ENCODE data around the gene PF4V1.

DNA sequence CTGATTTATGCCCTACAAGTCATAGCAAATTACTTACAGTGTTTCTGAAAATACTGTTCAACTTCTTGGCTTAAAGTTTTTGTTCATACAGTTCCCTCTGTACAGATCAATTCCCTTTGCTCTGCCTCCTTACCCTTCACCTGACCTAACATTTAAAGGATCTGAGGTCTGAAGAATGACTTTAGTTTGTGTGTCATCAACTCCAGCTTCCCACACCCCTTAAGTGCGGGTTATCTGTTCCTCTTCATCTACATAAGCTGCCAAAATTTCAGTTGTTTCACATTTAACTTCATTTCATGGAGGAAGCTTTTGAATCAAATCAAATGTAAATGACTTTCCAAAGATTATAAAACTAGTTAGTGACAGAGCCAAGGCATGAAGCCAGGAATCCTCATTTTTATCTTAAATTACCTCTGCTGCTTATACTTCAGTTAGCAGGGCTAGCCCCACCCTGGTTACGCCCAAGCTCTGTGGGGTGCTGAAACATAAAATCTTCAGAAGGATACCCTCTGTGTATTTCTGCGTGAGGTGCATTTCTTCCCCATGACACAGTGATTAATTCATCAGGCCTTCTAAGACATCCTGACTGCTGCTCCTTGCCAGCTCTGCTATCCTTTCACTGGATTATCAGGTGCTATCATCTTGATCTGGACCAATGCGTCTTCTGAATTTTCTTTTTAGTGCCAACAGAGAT lies 32.6 kb downstream of the PF4V1 start:
- TF ChIP-seq NFIC (IDR thresholded peaks at IDR 0.05) (no peak), ZNF3 (CRISPR knock-in tag; IDR thresholded peaks at IDR 0.05) (no peak), CTCF (IDR thresholded peaks at IDR 0.05 in 2 of 3, conservative IDR thresholded peaks at IDR 0.05 in 1 of 3; ENCODE audit: insufficient read depth in 2 of 3, low read depth in 1 of 3, low read length in 3 of 3) (no peak), MCM5 (IDR thresholded peaks at IDR 0.05; ENCODE audit: low read depth) (no peak), ASH1L (IDR thresholded peaks at IDR 0.05; ENCODE audit: borderline replicate concordance, low read depth, partially characterized antibody) (no peak), EZH2 (IDR thresholded peaks at IDR 0.05; ENCODE audit: borderline replicate concordance, low read depth, low read length) (no peak), SPI1 (IDR thresholded peaks at IDR 0.05; ENCODE audit: borderline replicate concordance, low read depth, low read length) (no peak), HCFC1 (IDR thresholded peaks at IDR 0.05; ENCODE audit: low read depth, low read length) (no peak), KLF13 (tag; IDR thresholded peaks at IDR 0.05; ENCODE audit: borderline replicate concordance, low read depth) (no peak), SAP30 (IDR thresholded peaks at IDR 0.05; ENCODE audit: borderline replicate concordance, insufficient read depth, low read depth, low read length, poor library complexity, severe bottlenecking) (no peak), HDAC3 (IDR thresholded peaks at IDR 0.05; ENCODE audit: borderline replicate concordance, partially characterized antibody) (no peak)
- TF ChIP-seq, protein P1, sequence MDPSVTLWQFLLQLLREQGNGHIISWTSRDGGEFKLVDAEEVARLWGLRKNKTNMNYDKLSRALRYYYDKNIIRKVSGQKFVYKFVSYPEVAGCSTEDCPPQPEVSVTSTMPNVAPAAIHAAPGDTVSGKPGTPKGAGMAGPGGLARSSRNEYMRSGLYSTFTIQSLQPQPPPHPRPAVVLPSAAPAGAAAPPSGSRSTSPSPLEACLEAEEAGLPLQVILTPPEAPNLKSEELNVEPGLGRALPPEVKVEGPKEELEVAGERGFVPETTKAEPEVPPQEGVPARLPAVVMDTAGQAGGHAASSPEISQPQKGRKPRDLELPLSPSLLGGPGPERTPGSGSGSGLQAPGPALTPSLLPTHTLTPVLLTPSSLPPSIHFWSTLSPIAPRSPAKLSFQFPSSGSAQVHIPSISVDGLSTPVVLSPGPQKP (CRISPR knock-in tag; IDR thresholded peaks at IDR 0.05), result no peak
